ENCODE measurements around the gene DDAH1.

DDAH1 gene

DNA sequence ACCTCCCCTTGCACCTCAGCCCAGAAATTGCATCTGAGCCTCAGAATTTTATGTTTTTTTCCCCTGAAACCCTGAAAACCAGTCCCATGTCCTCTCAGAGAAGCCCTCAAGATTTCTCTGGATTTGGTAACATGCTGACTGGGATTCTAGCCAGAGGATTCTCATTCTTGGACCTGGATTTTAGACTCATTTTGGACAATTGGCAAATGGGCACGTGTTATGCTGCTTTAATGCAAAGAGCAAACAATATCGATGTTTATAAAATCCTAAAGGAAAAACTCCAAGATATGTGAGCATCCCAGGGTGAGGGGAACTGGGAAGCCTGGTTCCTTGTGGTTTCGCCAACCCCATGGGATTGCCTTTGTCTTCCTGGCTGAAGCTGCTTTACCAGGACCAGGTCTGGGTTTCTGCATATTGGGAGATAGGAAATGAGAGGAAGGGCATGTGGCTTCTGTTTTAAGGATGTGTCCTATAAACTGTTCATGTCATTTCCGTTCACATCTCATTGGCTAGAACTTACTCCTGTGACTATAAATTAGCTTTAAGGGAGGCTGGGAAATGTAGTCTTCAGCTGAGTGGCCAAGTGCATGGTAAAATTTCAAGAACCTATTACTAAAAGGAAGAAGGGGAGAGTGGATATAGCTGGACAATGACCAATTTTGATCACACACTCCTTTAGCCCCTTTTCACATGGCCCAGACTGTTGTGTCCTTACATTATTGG, 161.4 kb downstream of the DDAH1 start:
- no peak for DNase-seq (ENCODE audit: low read depth)

DNA sequence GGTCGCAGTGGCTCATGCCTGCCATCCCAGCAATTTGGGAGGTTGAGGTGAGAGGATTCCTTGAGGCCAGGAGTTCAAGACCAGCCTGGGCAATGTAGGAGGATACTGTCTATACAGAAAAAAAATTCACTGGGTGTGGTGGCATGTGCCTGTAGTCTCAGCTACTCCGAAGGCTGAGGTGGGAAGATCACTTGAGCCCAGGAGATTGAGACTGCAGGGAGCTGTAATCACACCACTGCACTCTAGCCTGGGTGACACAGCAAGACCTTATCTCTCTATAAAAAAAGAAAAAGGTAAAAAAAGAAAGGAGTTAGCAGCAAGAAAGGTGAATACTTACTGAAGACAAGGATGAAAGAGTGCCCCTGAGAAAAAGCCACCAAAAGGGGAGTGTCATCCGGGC, 164.8 kb downstream of the DDAH1 start:
- no peak for DNase-seq (ENCODE audit: low read depth)

- peak; percentile 99 for DNase-seq (ENCODE audit: low read depth)
Observed at GRCh38 chr1:85297855-85298629, 166.9 kb downstream of the DDAH1 start.

DNA sequence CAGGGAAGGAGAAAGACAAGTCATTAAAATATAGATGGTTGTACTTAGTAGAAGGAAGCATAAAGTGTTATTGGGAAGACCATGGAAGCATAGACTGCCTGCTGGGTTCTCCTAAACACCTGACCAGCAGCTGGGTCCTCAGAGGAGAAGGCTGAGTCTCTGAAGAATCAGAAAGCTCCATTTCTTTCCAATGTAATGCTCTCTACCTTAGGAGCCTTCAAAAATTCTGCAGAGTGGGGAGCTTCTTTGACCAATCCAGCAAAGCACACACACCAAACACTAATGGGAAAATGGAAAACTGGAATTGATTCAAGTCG, 167.5 kb downstream of the DDAH1 start:
- no peak for DNase-seq (ENCODE audit: low read depth)

DNA sequence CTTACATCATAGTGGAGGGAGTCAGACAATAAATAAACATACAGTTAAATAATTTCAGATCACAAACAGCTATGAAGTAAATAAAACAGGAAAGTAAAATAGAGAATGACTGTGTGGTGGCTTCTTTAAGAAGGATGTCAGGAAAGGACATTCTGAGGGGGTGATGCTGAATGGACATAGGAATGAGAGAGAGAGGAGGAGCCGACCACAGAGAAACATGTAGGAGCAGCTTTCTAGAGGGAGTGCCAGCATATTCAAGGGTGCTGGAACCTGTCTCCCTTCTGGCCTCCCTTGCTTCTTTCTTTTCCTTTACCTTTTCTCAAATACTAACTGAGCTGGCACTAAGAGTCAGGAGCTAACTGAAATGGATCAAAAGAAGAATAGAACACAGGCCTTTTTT, 168.0 kb downstream of the DDAH1 start:
- no peak for DNase-seq (ENCODE audit: low read depth)

DNA sequence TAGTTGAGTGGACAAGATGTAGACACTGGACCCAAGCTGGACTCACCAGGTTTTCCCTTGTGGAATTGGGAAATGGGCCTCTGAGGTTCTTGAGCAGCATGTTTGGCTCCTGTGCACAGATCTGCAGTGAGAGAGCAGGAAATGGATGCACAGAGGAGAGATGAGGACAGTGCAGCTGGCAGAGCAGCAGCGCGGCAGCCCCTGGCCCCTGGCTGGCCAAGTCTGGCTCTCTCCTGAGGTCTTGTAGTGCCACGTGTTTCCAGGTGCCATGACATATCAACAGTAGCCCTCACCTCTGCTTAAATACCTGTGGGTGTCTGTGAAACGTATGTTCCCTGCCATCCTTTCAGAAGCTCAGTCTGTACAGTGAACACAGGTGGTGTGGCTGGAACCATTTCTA, 169.3 kb downstream of the DDAH1 start:
- DNase-seq (ENCODE audit: low read depth): no peak

DNA sequence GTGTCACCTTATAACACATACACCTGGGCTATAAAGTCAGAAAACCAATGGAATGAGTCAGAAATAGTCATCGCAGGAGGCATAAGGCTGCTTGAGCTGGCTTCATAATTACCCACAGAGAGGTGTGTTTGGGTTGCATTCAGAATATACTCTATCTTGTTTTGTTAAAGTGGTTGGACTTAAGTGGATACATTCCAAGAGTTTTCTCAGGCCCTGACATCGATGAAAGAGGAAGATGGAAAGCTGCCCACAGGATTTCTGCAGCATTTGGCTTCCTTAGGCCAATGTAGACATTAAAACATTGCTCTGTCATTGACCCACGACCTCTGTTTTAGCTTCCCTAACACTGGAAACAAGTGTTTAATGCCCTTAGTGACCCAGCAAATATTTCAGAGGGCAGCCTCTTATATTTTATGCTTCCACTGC, 169.9 kb downstream of the DDAH1 start:
- peak; percentile 60 for DNase-seq (ENCODE audit: low read depth)

DNA sequence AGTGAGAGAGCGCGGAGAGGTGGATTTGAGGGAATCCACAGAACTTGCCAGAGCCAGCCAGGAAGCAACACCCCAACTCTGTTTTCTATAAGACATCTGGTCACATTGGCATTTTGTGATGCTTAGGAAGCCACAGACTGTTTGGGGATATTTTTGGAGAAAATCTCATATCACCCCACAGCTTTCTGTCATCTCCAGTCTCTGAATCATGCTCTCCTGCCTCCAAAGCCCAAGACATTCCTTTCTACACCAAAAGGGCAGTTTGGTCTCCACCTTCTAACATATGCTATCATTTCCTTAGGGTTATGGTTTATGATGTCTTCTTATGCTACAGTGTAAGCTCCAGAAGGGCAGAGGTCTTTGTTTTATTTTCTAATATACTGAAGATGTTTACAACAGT, 174.1 kb downstream of the DDAH1 start:
- DNase-seq (ENCODE audit: low read depth): no peak

GRCh38 chr1:85289848-85290335, 175.1 kb downstream of the DDAH1 start:
- no peak for DNase-seq (ENCODE audit: low read depth)

- peak; percentile 49 for DNase-seq (ENCODE audit: low read depth)
Observed at GRCh38 chr1:85289207-85289847, 175.6 kb downstream of the DDAH1 start.

DNA sequence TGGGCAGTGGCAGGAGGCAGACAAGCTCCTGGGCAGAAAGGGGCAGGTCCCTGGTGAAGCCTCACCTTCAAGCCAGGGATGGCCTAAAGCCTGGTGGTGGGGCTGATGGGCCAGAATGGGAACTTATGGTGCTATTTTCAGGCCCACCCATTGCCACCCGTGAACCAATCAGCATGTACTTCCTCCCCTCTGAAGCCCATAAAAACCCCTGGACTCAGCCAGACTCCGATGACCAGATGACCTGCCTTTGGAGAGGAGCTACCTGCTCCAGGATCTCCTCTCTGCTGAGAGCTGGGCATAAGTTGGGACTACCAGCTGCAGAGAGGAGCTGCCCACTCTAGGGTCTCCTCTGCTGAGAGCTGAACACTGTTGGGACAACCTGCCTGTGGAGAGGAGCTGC, 180.8 kb downstream of the DDAH1 start:
- DNase-seq (ENCODE audit: low read depth): no peak

GRCh38 chr1:85283475-85284199, 181.3 kb downstream of the DDAH1 start:
- DNase-seq (ENCODE audit: low read depth): no peak

DNA sequence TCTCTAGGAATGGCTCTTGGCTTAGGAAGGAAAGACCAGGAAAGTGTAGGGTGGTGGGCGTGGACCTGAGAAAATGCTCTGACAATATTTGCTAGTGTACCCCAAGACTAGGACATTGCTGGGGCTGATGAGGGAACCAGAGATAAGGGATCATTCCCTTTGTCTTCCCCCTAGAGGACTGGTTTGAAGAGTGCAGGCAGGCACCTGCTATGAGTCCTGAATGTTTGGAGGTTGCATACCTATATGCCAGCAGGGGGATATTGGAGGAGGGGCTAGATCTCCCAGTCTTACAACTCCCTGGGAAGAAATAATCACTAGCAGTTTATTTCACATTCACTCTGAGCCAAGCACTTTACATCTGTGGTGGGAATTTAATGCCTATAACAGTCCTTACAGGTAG, 182.5 kb downstream of the DDAH1 start:
- DNase-seq (ENCODE audit: low read depth): no peak

GRCh38 chr1:85280636-85281035, 184.3 kb downstream of the DDAH1 start:
- DNase-seq (ENCODE audit: low read depth): no peak

DNA sequence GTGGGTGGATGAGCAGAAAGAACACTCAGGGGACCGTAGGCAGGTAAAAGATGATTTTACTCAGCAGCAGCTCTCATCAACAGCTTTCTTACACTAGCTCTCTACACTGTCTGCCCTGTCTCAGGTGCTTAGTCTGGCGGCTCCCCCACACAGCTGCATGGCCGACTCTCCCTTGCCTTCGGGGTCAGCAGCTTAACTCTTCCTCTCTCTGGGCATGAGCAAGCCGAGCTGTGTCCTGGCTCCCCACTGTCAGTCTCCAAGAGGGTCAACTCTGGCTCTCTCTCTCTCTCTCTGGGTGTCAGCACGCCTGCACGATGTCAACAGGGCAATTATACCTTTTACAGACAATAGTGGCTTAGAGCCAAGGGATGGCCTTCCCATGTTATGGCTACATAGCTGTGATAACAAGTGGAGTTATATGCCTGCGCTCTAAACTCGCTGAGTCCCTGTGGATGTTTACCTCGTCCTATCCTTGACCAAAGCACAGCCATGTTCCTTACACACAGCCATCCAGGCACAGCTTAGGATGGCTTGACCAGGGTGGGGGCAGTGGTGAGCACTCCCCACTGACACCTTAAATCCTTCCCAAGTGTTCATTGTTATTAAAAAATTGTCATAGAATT, 185.4 kb downstream of the DDAH1 start:
- DNase-seq (ENCODE audit: low read depth): no peak

GRCh38 chr1:85278853-85279314, 186.1 kb downstream of the DDAH1 start:
- DNase-seq (ENCODE audit: low read depth): peak; percentile 87

DNA sequence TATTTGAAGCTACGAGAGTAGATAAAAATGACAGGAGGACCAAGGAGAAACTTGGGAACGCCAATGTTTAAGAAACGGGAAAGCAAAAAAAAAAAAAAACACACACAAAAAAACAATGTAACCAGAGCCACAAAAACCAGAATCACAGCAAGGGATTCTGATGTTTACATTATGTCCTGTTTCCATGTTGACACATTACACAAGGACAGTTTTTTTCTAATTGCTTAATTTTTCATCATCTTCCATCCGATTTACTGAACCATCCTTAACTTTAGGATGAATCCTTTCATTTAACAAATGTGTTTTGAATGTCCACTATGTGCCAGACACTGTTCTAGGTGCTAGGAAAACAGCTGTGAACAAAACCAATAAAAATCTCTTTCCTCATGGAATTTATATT, 187.2 kb downstream of the DDAH1 start:
- no peak for DNase-seq (ENCODE audit: low read depth)

DNA sequence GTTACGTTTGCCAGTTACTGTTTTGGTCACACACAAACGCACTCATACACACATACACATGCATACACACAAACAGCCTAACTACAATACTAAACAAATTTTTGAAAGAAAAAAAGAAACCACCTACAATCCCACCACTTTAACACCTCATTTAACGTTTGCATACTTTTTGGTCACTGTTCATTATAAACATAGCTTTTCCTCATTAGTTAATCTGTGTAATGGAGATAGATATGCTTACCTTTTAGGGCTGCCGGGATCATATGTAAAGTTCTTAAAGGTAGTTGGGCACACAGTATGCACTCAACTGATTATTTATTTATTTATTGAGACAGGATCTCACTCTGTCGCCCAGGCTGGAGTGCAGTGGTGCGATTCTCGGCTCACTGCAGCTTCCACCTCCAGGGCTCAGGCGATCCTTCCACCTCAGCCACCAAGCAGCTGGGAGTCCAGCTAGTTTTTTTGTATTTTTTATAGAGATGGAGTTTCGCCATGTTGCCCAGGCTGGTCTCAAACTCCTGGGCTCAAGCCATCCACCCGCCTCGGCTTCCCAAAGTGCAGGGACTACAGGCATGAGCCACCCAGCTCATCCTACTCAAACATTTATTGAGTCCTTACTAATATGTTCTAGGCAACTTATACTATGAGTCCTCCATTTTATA, 187.8 kb downstream of the DDAH1 start:
- no peak for DNase-seq (ENCODE audit: low read depth)

DNA sequence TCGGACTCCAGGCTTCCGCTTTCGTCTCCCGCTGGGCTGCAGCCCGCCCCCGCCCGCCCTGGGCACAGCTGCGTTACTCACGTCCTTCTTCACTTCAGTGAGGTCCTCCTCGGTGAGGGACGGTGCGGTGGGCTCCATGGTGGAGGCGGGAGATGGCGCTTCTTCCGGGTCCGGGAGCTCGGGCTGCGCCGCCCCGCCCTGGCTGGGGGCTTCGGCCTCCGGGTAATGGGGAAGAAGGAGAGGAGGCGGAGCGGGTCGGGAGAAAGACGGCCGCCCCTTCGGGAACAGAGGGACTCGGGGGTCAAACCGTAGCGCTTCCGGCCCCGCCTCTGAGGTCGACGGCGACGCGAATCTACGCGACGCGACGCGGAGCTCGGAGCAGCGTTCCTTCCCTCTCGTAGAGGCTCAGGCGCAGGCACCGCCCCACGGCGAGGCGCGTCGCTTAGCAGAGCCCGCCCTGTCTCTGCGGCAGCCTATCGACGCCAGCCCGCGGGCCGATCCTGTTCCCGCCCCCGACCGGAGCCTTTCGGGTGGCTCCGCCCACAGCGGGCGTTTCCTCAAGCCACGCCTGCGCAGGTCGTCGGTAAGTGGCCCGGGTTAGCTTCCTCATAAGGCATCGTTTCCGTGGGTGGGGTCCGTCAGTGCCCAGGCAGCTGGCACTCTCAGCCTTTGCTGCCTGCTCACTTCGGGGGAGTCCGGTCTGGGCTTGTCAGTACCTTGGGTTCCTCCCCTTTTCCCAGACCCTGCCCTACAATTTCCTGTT, 188.6 kb downstream of the DDAH1 start, which contains the start of gene BCL10:
Gene BCL10, minus strand, starts transcription at position 418 of the 763 bp plus-strand sequence. Its CDS starts 280 bp downstream, at position 138.
- DNase-seq (ENCODE audit: low read depth): peak; percentile 99

DNA sequence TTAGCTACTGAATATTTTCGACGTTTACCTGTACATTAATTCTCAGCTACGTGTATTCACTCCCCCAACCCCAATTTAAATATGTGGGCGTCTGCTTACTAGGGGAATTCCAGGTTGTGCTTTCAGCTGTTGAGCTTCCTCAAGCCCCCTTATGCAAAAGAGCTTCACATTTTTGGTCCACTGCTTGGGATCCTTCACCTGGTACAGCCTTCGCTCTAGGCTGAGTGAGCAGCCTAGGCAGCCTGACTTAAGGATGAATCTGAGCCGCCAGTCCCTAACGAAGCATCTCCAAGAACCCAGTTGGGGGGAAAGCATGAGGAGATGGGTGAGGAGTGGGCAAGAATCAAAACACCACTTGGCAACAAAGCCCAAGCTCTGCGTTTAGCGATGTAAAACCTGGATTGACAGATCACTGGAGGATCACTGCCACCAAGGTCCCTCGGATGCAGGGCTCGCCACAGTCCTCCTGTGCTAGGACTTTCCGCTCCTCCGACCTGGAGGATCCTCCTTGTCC, 189.2 kb downstream of the DDAH1 start:
- DNase-seq (ENCODE audit: low read depth): no peak

All from fibroblast of gingiva (primary cell).